Testis (tissue), 2 donors: ENCODE data around the gene GRIK2.

ENCODE experiments used
- CTCF ChIP-seq, 3 experiments: fragments of 450-650 bp in 2 of 3; fragments of 200-600 bp in 1 of 3; sonication (generic) in 1 of 3; IDR thresholded peaks; one replicate each; pipeline ENCODE4 v1.5.1; 2016 to 2019; ENCODE audit warnings: antibody characterized with exemption in 3 of 3, mild to moderate bottlenecking in 2 of 3, moderate library complexity in 1 of 3
- POLR2A ChIP-seq: fragments of 450-650 bp; IDR thresholded peaks from one replicate; pipeline ENCODE4 v1.6.1; 2017; ENCODE audit warnings: antibody characterized with exemption, mild to moderate bottlenecking, moderate library complexity

- TF ChIP-seq CTCF (IDR thresholded peaks at IDR 0.05): no peak
- no peak for TF ChIP-seq POLR2A
These were observed 563.5 kb downstream of the GRIK2 start for GRCh38 chr6:101956961-101957360.
